Upper lobe of left lung (tissue), 6 donors: ENCODE measurements around the gene APAF1. TPM values are rescaled to one million over a fixed set of nuclear protein-coding genes. Genes with fewer than 3 reads are reported as not detected.

Source experiments
- ATAC-seq, 2 donors: fragments of 200-7000 bp; cut with Tn5 transposase; one replicate each; pipeline ENCODE4 v1.9.1; 2022; ENCODE audit warnings: mild to moderate bottlenecking in 2 of 2, moderate library complexity in 2 of 2; ENCODE audit not compliant: low FRiP score in 2 of 2
- DNase-seq, 2 donors: peaks; one replicate each; pipeline ENCODE4 v3.0.0-alpha.2; 2019 to 2020
- H3K27ac ChIP-seq, 4 donors: fragments of 200-600 bp; sonication (generic); one replicate each; pipeline ENCODE4 v1.5.1; 2016 to 2019
- H3K27me3 ChIP-seq, 4 donors: fragments of 200-600 bp; sonication (generic); one replicate each; pipeline ENCODE4 v1.5.1; 2017 to 2019
- H3K36me3 ChIP-seq, 4 donors: fragments of 200-600 bp; sonication (generic); one replicate each; pipeline ENCODE4 v1.5.1; 2016 to 2019
- H3K4me1 ChIP-seq, 4 donors: fragments of 200-600 bp; sonication (generic); one replicate each; pipeline ENCODE4 v1.5.1; 2018 to 2019
- H3K4me3 ChIP-seq, 4 donors: fragments of 200-600 bp; sonication (generic); one replicate each; pipeline ENCODE4 v1.5.1; 2017 to 2019; ENCODE audit warnings: mild to moderate bottlenecking in 2 of 4, moderate library complexity in 1 of 4
- H3K9me3 ChIP-seq, 4 donors: fragments of 200-600 bp; sonication (generic); one replicate each; pipeline ENCODE4 v1.5.1; 2018 to 2019
- CTCF ChIP-seq, 6 experiments: fragments of 450-650 bp in 4 of 6; fragments of 200-600 bp in 2 of 6; sonication (generic) in 2 of 6; IDR thresholded peaks; one replicate each; pipeline ENCODE4 v1.5.1; 2016 to 2019; ENCODE audit warnings: antibody characterized with exemption in 6 of 6
- EP300 ChIP-seq, 4 donors: sonication (generic); formaldehyde crosslinking; IDR thresholded peaks; one replicate each; pipeline ENCODE4 v1.5.1; 2017; ENCODE audit warnings: antibody characterized with exemption in 4 of 4, control low read depth in 2 of 4
- POLR2A ChIP-seq, 4 donors: fragments of 450-650 bp; IDR thresholded peaks; one replicate each; pipeline ENCODE4 v1.5.1; 2016 to 2017; ENCODE audit warnings: antibody characterized with exemption in 4 of 4, mild to moderate bottlenecking in 2 of 4
- POLR2AphosphoS5 ChIP-seq, 2 donors: sonication (generic); formaldehyde crosslinking; IDR thresholded peaks; one replicate each; pipeline ENCODE4 v1.5.1; 2017; ENCODE audit warnings: antibody characterized with exemption in 2 of 2
- WGBS, 2 donors: methylation state at CpG; one replicate each; pipeline ENCODE4 v1.1.5; 2017 to 2018; 5-methylcytosine and 5-hydroxymethylcytosine counted together
- total RNA-seq, 6 donors: library from RNA; depleted of rRNA in 4 of 6; stranded (reverse); fragments of >200 nt in 4 of 6; gene quantifications; one replicate each; pipeline versions ENCODE4 v1.1.0 to v1.2.1, GENCODE V29; 2016 to 2021
- donor health status: DM: no; HTN: no; CAD: no; lungs with moderate emphysema.
- donor health status: DM: no; HTN: yes; CAD: no; lungs with severe emphysema.

The APAF1 gene
- total RNA-seq, 6 donors from 2014 or later, result 11.1 to 25.9 (median 17.7) TPM

- H3K36me3 ChIP-seq, result no peaks in the 10 kb centered on the region
- peaks cover 4 to 10% (median 5%) of the 10 kb centered on the region in 4 donors for H3K4me1 ChIP-seq
- H3K27me3 ChIP-seq, result peaks cover 0 to 7% (median 3%) of the 10 kb centered on the region in 4 donors
- TF ChIP-seq EP300 (IDR thresholded peaks at IDR 0.05) (no peak), POLR2AphosphoS5 (IDR thresholded peaks at IDR 0.05) (no peak), CTCF (IDR thresholded peaks at IDR 0.05) (no peak), POLR2A (IDR thresholded peaks at IDR 0.05) (no peak)
- no peak for ATAC-seq
- no peaks in the 10 kb centered on the region for H3K9me3 ChIP-seq
- H3K4me3 ChIP-seq, result no peak overlapping the region
- WGBS, 2 donors, result 31 to 38% methylated on average over 4 of the region's 4 CpGs
- DNase-seq, result no peak
- H3K27ac ChIP-seq, result no peak overlapping the region
These were observed 98.4 kb downstream of the APAF1 start for GRCh38 chr12:98743362-98743953.

DNA sequence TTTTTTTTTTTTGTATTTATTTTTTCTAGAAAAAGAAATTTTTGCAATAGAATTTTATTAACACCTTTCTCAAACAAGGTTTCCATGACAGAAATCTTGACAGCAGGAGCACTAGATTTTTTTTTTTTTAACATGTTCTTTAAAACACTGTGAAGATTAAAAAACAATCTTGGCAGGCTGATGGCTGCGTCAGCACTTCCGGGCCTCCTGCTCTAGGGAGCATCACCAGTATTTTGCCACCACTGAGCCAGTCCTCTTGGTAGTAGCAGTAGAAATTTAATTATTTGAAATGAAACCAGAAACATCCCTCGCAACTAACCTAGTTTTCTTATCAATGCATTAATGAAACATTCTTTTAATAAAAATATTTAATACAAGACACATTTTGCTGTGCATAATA is 99.6 kb downstream of the APAF1 start:
- TF ChIP-seq POLR2A (IDR thresholded peaks at IDR 0.05) (no peak), EP300 (IDR thresholded peaks at IDR 0.05) (no peak), POLR2AphosphoS5 (IDR thresholded peaks at IDR 0.05) (no peak), CTCF (IDR thresholded peaks at IDR 0.05) (no peak)
- Histone ChIP-seq H3K4me1 (peaks cover 4 to 10% (median 5%) of the 10 kb centered on the region in 4 donors), H3K36me3 (no peaks in the 10 kb centered on the region), H3K27me3 (peaks cover 0 to 7% (median 3%) of the 10 kb centered on the region in 4 donors), H3K4me3 (no peak overlapping the region), H3K9me3 (no peaks in the 10 kb centered on the region), H3K27ac (no peak overlapping the region)
- ATAC-seq (no peak), DNase-seq (no peak)
- WGBS, 2 donors, result 84 to 96% methylated on average over 3 of the region's 3 CpGs

- H3K27ac ChIP-seq, result no peak overlapping the region
- H3K4me3 ChIP-seq, result peak overlapping the region in 3 of 4 donors; percentile 28 to 52 (median 39)
- WGBS, 2 donors, result 12 to 31% methylated on average over 13 to 42 of the region's 54 CpGs
- TF ChIP-seq CTCF (IDR thresholded peaks at IDR 0.05) (no peak), POLR2AphosphoS5 (IDR thresholded peaks at IDR 0.05) (no peak), POLR2A (IDR thresholded peaks at IDR 0.05) (no peak), EP300 (IDR thresholded peaks at IDR 0.05) (no peak)
- peaks cover 0 to 7% (median 3%) of the 10 kb centered on the region in 4 donors for H3K27me3 ChIP-seq
- DNase-seq (peak in 1 of 2 donors; percentile 87), ATAC-seq (peak in 1 of 2 donors; percentile 77)
- H3K36me3 ChIP-seq, result no peaks in the 10 kb centered on the region
- no peaks in the 10 kb centered on the region for H3K9me3 ChIP-seq
- H3K4me1 ChIP-seq, result peaks cover 4 to 10% (median 5%) of the 10 kb centered on the region in 4 donors
These were observed 100.7 kb downstream of the APAF1 start for GRCh38 chr12:98745578-98746391.

GRCh38 chr12:98748463-98748862 is 103.4 kb downstream of the APAF1 start:
- Histone ChIP-seq H3K9me3 (no peaks in the 10 kb centered on the region), H3K36me3 (no peaks in the 10 kb centered on the region), H3K27me3 (peaks cover 0 to 7% (median 3%) of the 10 kb centered on the region in 4 donors), H3K4me3 (no peak overlapping the region), H3K4me1 (peaks cover 4 to 10% (median 5%) of the 10 kb centered on the region in 4 donors), H3K27ac (no peak overlapping the region)
- TF ChIP-seq POLR2A (IDR thresholded peaks at IDR 0.05), result no peak
- no peak for TF ChIP-seq EP300 (IDR thresholded peaks at IDR 0.05)
- TF ChIP-seq CTCF (IDR thresholded peaks at IDR 0.05), result no peak
- no peak for TF ChIP-seq POLR2AphosphoS5 (IDR thresholded peaks at IDR 0.05)
- ATAC-seq, result no peak
- WGBS, 2 donors, result 90 to 97% methylated on average over 3 of the region's 3 CpGs
- DNase-seq, result no peak
